Activated effector memory CD4-positive, alpha-beta T cell treated with Interleukin-2 at 50 U/mL for 16 hours (primary cell): ENCODE measurements around the gene CDH4.

Source experiments
- DNase-seq: peaks from one replicate; pipeline ENCODE4 v3.0.0-alpha.2; 2020

Gene CDH4

GRCh38 chr20:61661583-61661982, 409.5 kb downstream of the CDH4 start:
- DNase-seq: no peak

GRCh38 chr20:61662226-61662967, 410.3 kb downstream of the CDH4 start:
- DNase-seq: no peak

- no peak for DNase-seq
Observed at GRCh38 chr20:61662968-61663331, 410.9 kb downstream of the CDH4 start.

GRCh38 chr20:61663521-61664425, 411.7 kb downstream of the CDH4 start:
- DNase-seq: no peak

- DNase-seq: no peak
Observed at GRCh38 chr20:61664556-61665320, 412.7 kb downstream of the CDH4 start.

- DNase-seq: no peak
Observed at GRCh38 chr20:61665528-61666470, 413.7 kb downstream of the CDH4 start.

- no peak for DNase-seq
Observed at GRCh38 chr20:61666471-61666832, 414.4 kb downstream of the CDH4 start.

- DNase-seq: no peak
Observed at GRCh38 chr20:61667056-61667792, 415.2 kb downstream of the CDH4 start.

- DNase-seq: no peak
Observed at GRCh38 chr20:61668065-61668650, 416.1 kb downstream of the CDH4 start.

- no peak for DNase-seq
Observed at GRCh38 chr20:61668771-61669503, 416.9 kb downstream of the CDH4 start.

- no peak for DNase-seq
Observed at GRCh38 chr20:61670274-61670673, 418.2 kb downstream of the CDH4 start.

- no peak for DNase-seq
Observed at GRCh38 chr20:61671559-61671958, 419.5 kb downstream of the CDH4 start.

- DNase-seq: no peak
Observed at GRCh38 chr20:61673152-61673847, 421.2 kb downstream of the CDH4 start.

- DNase-seq: no peak
Observed at GRCh38 chr20:61674121-61674520, 422.1 kb downstream of the CDH4 start.

GRCh38 chr20:61674688-61675087, 422.6 kb downstream of the CDH4 start:
- DNase-seq: no peak

- DNase-seq: no peak
Observed at GRCh38 chr20:61677928-61678327, 425.9 kb downstream of the CDH4 start.

GRCh38 chr20:61678437-61678836, 426.4 kb downstream of the CDH4 start:
- no peak for DNase-seq

- DNase-seq: no peak
Observed at GRCh38 chr20:61679473-61679872, 427.4 kb downstream of the CDH4 start.

- no peak for DNase-seq
Observed at GRCh38 chr20:61680096-61680495, 428.0 kb downstream of the CDH4 start.
